Stimulated activated CD4-positive, alpha-beta T cell treated with anti-CD3 and anti-CD28 coated beads, Interleukin-15, amount 100 ng/mL, for 24 hours (primary cell): Measurements from ENCODE around the gene AOC1.
A peak's percentile ranks its signal among the peaks of the same experiment; 100 is the strongest.
"Not testable (repeated sequence)": the region's sequence is repeated elsewhere in the genome, so short reads cannot be mapped to it uniquely, and the experiment has no call there.

Experiments used
- DNase-seq: peaks from one replicate; pipeline ENCODE4 v3.0.0-alpha.2; 2020

Gene AOC1

DNA sequence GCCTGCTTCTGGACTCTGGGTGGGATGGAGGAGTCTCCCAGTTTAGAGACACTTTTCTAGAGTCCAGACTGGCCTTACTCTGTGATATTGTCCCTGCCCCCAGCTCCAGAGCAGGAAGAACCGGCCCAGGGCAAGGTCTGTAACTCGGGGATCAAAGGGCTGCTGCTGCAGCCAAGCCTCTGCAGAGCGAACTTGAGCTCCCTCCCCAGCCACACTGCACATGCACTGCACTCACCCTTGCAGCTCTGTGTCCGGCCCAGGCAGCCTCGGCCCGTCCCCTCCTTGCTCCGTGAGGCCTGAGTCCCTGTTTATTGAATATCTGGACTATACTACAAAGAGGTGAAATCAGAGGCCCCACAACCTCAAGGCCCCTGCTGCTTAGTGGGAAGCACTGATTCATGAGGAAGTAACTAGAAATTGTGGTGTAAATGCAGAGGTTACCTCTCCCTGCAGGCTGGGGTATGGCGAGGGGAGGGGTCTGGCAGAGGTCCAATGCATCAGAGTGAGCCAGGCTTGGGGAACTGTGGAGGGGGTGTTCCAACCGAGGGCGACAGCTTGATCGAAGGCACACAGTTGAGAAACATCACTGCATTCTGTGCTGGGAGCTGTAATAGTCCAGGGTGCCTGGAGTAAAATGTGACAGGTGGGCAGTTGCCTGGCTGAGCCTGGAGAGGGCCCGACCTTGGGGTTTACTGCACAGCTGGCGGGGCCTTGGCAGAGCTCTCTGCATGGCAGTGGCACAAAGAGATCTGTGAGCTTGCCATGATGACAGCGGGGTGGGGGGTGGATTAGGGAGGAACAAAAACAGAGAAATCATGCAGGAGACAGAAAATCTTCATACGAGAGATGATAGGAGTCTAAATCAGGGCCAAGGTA, 49.1 kb downstream of the AOC1 start:
- no peak for DNase-seq

DNA sequence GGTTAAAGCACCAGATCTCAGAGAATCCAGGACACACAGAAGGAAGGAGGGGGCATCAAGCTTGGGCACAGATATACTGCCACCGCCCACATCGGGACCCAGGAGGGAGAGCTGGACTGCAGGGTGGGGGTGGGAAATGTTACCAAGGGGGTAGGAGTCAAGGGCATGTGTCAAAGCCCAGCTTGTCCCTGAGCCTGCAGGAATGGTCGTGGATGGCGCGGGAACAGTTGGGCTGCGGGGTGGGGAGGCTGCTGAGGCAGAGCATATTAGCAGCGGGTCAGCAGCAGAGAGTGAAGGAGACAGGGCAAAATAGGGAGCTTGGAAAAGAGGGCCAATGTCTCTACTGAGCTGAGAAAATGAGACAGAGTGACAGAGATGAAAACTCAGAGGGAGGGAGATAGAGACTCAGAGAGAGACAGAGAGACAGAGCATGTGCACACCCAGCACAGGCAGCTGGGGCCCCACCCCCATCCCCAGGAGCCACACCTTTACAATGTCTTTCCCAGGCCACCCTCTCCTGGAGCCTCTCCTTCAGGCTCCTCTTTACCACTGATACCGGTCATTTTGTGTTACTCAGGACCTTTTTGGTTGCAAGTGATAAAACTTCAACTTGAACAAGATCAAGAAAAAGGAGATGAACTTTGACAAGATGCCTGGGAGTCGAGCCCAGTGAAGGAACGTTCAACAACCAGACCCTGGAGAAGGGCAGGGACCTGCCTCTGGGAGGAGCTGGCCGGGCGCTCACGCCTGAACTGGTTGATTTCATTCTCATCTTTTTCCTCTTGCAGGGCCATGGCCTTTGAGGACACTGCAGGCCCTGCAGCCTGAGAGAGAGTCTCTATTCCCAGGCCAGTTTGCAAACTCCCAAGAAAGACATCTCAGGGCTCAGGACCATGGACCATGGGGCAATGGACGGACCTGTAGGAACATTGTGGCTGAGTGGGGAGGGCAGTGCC, 50.0 kb downstream of the AOC1 start:
- DNase-seq: no peak

DNA sequence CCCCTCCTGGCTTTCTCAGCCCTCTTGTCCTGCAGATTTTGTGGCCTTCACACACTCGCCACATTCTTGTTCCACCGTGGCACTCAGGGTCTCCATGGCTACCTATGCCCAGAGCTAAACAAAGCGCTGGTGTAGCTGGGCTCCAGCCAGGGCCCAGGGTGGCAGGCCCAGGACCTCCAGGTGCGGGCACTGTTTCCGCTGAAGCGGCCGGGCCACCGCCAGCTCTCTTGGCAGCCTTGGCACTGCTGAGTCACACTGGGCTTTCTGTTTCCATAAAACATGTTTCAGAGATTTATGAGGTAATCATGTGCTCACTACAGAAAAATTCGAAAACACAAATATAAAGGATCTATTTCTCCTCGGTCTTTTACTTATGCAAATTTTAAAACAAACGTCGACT, 51.3 kb downstream of the AOC1 start:
- no peak for DNase-seq

DNA sequence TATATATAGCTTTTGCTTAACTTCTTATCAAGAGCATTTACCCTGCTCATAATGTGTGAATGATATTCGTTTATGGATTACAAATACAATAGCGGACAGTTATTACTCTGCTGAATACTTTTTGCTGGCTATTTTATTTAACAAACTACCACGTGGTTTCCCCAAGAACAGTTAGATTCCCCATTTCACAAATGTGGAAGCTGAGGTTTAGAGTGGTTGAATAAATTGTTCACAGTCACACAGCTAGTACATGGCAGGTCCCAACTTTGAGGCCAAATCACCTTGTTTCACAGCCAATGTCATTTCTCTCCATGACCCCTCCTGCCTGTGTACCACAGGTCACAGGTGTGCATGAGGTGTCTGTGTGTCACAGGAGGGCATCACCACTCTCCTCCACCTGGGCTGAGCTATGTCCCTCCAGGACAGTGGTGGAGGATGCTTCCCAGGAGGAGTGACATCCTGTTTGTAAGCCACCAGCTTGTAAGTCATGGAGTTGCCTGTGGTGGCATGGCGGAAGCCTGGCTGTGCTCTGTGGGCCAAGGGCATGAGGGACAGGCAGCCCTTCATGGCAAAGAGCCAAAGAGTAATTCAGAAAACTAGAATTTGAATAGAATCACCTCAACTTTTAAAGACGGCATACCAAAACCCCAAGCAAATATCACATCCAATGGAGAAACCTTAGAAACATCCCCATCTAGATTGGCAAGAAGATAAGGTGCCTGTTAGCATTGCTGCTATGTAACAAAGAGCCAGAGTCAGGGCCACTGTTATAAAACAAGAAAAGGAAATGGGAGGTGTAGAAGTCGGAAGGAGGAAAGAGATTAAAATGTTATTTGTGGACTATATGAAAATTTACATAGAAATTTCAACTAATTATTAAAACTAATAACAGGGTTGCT, 51.9 kb downstream of the AOC1 start:
- no peak for DNase-seq

DNA sequence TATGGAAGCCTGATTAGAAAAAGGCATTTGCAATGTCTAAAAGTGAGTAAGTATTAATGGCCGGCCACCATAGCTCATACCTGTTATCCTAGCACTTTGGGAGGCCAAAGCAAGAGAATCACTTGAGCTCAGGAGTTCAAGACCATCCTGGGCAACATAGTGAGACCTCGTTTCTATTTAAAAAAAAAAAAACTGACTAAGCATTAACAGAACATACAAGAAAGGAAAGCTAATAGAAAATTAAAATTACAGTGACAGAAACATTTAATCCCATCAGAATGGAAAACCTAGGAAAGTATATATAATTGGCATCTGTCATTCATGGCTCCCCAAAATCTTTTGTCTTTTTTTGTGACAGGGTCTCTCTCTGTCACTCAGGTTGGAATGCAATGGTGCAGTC, 55.9 kb downstream of the AOC1 start:
- DNase-seq: no peak

DNA sequence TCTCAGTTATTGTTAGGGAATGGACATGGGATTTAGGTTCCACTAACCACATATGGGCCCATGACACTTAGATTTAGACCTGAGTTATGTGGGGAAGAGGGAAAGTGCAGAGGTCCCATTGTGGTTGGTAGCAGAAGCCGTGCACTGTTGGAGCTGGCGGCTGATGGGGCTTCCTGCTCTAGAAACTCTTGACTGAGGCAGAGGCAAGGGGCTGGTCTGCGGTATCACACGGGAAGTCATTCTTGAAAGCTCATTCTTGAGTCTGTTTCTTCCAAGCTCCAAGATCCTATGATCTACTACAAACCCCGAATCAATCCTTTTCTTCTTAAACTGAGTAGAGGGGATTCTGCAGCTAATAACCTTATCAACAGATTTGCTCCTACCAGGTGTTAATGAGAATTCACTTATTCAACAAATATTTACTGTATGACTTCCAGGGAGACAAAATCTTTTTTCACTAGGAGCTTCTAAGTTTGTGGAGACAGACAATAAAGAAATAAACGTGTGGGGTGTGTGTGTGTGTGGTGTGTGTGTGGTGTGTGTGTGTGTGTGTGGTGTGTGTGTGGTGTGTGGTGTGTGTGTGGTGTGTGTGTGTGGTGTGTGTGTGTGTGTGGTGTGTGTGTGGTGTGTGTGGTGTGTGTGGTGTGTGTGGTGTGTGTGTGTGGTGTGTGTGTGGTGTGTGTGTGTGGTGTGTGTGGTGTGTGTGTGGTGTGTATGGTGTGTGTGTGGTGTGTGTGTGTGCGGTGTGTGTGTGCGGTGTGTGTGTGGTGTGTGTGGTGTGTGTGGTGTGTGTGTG, 57.1 kb downstream of the AOC1 start:
- peak; percentile 32 for DNase-seq

DNA sequence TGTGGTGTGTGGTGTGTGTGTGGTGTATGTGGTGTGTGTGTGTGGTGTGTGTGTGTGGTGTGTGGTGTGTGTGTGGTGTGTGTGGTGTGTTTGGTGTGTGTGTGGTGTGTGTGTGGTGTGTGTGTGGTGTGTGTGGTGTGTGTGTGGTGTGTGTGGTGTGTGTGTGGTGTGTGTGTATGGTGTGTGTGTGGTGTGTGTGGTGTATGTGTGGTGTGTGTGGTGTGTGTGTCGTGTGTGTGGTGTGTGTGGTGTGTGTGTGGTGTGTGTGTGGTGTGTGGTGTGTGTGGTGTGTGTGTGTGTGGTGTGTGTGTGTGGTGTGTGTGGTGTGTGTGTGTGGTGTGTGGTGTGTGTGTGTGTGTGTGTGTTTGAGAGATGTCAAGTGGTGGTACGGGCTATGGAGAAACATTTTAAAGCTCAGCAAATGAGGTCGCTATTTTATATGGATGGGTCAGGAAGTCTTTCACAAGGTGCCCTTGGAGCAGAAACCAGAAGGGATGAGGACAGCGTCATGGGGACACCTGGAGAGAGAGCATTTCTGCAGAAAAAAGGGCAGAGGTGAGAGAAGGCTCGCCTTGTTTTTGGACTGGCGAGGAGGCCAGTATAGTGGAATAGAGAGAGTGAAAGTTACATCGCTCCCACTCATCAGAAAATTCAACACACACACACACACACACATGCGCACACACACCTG, 58.1 kb downstream of the AOC1 start:
- DNase-seq: not testable (repeated sequence)

DNA sequence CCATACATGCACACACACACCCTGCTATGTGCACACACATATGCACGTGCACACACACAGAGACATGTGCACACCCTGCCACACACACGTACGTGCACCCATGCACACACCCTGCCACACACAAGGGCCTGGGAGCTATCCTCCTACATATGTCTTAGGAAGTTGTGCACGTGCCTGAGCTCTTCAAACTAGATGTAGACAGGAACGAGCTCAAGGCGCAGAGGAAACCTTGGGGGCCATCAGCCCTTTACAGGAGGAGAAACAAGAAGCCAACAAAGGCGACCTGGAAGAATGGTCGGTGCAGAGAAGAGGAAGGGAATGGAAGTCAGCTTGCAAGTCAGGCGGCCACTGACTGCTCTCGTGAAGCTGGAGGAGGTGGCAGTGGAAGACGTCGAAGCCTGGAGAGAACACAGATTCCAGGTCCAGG, 58.7 kb downstream of the AOC1 start:
- DNase-seq: no peak
